HG02642 (cell line): ENCODE measurements around the gene UBE2G2.

ENCODE experiments used
- ATAC-seq: cut with Tn5 transposase; IDR thresholded peaks from one replicate; pipeline ENCODE4 v1.9.1; 2021; ENCODE audit warnings: mild to moderate bottlenecking; ENCODE audit not compliant: unreplicated experiment, poor library complexity

The UBE2G2 gene, protein sequence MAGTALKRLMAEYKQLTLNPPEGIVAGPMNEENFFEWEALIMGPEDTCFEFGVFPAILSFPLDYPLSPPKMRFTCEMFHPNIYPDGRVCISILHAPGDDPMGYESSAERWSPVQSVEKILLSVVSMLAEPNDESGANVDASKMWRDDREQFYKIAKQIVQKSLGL

DNA sequence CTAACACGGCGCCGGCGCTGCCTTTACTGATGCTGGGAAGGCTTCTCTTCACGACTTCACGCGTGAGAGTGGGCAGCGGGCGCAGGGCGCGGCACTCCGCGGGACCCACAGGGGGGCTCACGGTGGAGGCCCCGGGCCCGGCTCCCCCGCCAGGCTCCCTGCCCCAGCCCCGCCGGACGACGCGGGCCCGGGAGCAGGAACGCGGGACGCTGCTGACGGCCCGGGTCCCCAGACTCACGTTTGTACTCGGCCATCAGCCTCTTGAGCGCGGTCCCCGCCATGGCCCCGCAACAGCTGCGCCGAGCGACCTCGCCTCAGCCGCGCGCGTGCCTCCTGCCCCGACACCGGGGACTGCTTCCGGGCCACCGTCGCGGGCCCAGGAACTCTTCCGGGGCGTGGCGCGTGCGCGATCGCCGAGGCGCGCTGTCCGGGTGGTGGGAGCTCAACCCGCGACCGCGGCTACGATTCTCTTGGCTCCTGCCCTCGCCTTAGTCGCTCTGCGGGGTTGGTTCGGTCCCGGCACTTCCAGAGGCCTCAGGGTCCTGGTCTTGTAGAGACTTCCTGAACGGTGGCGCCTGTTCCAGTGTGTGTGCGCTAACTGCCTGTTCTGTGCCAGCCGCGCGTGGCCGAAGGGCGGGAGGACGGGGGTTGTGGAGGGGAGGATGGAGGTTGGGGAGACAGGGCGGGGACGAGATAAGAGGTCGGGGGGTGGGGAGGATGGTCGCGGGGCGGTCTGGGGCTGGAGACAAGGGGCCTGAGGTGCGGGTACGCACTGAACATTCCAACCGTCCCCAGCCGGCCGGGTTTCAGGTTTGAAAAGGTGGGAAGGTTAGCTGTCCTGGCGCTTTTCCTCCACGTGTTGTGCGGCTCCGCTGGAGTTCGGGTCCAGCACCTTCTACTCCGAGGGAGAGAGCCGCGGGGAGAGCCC lies at the start of gene UBE2G2:
UBE2G2 (minus strand) TSS at position 353 of the 928 bp plus-strand sequence; CDS start at position 281, 72 bp downstream.
- peak; percentile 95 for ATAC-seq

GRCh38 chr21:44850905-44851657 lies 49.5 kb upstream of the UBE2G2 start:
- ATAC-seq, result no peak

DNA sequence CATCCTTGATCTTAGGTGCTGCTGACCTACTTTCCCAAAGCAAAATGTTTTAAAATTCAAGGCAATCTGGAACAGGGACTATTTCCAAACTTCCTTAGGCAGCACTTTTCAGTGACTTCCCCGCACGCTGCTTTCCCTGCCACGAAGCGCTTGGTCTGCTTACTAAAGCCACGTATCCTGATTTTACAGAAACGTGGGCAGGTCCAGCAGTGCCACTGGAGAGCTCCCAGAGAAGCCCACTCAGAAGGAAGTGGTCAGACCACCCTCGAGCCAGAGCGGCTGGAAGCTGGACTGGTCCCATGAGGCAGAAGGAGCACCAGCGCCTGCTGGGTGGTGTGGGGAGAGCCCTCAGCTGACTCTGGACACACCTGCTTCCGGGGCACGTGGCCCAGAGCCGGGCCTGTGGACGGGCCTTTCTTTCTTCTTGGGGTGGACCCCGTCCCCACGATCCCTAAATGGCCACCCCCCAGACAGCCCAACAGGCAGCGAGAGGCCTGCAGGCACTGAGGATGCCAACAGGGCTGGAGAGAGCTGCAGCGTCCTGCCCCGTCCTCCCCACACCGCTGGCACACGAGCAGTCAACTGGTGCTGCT lies 48.7 kb upstream of the UBE2G2 start:
- ATAC-seq, result no peak

- ATAC-seq, result no peak
These were observed 48.1 kb upstream of the UBE2G2 start for GRCh38 chr21:44849616-44850130.

- ATAC-seq, result no peak
These were observed 47.4 kb upstream of the UBE2G2 start for GRCh38 chr21:44848821-44849521.

GRCh38 chr21:44847261-44848056 lies 45.8 kb upstream of the UBE2G2 start:
- ATAC-seq, result no peak

DNA sequence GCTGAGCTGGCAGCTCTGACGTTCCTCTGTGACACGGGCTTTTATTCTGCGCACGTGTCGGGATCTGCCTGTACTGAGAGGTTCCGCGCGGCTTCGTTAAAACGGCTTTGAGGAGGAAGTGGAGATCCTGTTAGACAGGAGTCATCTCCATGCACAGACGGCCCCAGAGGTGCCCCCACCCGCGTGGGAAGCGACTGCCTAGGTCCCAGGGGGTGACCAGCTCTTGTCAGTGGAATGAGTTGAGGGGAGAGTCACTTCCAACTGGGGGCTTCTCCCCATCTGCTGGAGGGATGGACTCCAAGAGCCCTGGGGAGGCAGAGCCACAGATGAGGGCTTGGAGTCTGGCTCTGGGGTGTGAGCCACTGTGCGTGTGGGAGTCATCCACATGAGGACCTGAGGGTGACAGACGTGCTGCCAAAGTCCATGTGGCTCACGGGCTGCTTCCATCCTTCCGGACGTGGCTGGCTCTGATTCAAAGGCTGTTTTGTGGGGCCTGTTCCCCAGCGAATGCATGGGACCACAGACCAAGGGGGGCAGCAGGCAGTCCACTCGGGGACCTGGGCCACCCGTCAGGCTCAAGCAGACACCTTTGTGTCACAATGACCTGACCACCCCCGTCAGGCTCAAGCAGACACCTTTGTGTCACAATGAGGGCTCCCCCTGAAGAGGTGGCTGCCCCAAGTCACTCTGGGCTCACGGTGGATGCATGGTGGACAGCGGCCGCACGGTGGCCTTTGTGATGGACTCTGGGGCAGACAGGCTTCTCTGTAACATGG lies 45.1 kb upstream of the UBE2G2 start:
- no peak for ATAC-seq

DNA sequence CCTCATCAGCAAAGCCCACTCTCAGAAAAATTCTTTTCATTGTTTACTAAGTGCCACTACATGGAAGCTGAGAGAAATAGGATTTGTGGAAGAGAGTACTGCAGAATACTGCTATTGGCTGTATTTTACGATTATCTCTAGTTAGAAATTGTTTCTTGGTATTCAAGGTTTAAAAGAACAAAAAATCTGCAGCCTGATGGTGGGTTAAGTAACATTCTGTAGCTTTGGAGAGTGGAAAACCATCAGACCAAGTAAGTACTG lies 44.5 kb upstream of the UBE2G2 start:
- no peak for ATAC-seq

GRCh38 chr21:44845418-44846223 lies 44.0 kb upstream of the UBE2G2 start:
- ATAC-seq, result peak; percentile 63

- ATAC-seq, result no peak
These were observed 42.6 kb upstream of the UBE2G2 start for GRCh38 chr21:44844256-44844655.

GRCh38 chr21:44842721-44843445 lies 41.3 kb upstream of the UBE2G2 start:
- ATAC-seq, result no peak

DNA sequence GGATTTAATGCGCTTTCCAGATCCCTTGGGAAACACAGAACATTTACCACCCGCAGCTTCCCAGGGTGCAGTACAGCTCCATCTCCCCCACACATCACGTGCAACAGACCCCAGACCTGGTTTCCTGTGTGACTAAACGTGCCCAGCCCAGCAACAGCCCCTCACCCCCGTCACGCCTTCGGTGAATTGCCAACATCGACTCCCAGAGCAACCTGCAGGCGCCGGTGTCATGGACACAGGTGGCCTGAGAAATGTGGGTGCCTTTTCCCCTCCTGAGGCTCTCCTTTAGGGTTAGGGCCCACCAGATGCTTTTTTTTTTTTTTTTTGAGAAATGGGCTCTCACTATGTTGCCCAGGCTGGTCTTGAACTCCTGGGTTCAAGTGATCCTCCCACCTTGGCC lies 40.5 kb upstream of the UBE2G2 start:
- ATAC-seq, result no peak

- ATAC-seq, result no peak
These were observed 39.2 kb upstream of the UBE2G2 start for GRCh38 chr21:44840771-44841170.

GRCh38 chr21:44838951-44839350 lies 37.3 kb upstream of the UBE2G2 start:
- ATAC-seq, result no peak

DNA sequence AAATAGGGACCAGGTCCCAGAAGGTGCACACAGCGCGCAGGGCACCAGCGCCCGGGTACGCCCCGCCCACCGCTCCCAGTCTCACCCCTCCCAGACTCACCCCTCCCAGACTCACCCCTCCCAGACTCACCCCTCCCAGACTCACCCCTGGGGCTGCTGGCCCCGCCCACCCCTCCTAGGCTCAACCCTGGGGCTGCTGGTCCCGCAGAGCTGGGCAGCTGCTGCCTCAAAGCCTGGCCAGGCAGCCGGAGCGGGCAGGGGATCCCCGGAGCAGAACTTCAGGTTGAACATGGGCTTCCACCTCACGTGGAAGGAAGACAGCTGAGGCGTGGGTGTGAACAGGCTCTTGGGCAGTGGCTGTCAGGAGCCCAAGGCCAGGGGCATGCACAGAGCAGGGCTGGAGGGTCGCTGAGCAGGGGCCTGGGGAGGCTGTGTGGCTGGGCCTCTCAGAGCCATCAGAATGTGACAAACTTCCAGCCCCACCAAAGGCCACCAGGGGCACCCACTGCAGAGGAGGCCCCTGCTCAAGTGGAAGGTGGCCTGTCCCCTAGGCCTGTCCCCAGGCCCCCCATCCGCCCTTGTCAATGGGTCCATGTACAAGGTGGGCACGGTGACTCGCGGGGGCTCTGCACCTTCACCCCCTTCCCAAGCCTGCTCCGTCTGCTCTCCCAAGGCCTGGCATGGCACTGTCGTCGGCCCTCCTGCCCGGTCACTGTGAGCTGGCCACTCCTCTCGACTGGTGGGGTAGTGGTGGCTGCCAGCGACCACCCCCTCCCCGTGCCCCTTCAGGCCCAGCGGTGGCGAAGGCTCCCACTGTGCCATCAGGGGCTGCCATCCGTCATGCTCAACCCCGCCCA lies 36.6 kb upstream of the UBE2G2 start:
- no peak for ATAC-seq

DNA sequence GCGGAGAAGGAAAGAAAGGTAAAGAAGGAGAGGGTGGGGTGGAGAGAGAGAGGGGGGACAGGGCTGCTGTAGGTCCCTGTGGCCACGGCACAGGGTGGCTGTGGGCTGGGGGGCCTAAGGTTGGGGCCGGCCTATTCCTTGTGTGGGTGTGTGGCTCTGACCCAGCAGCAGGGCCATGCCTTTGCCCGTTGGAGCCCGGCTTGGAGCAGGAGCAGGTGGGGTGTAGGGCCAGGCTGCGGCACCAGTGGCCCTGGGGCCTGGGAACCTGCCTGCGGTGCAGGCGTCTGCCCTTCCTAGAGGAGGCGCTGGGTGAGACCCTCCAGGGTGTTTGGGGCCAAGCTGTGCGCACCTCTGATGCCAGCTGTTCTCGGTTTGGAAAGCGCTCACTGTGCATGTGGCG lies 35.9 kb upstream of the UBE2G2 start:
- ATAC-seq, result no peak
